Esophagus squamous epithelium (tissue), 4 donors: ENCODE data around the gene SH2D6.
"Not testable (repeated sequence)": the region's sequence is repeated elsewhere in the genome, so short reads cannot be mapped to it uniquely, and the experiment has no call there.

ENCODE experiments used
- CTCF ChIP-seq, 6 experiments: fragments of 450-650 bp in 4 of 6; fragments of 200-600 bp in 2 of 6; sonication (generic) in 2 of 6; IDR thresholded peaks; one replicate each; pipeline ENCODE4 v1.5.1; 2016 to 2019; ENCODE audit warnings: antibody characterized with exemption in 6 of 6, mild to moderate bottlenecking in 4 of 6, moderate library complexity in 4 of 6
- POLR2A ChIP-seq, 4 donors: fragments of 450-650 bp; IDR thresholded peaks; one replicate each; pipeline ENCODE4 v1.6.1; 2017; ENCODE audit warnings: antibody characterized with exemption in 4 of 4, mild to moderate bottlenecking in 4 of 4, moderate library complexity in 3 of 4

GRCh38 chr2:85484615-85485014, 66.1 kb downstream of the SH2D6 start:
- TF ChIP-seq POLR2A, CTCF (IDR thresholded peaks at IDR 0.05): not testable (repeated sequence)
